ENCODE results near the gene CROCC2.

The CROCC2 gene

GRCh38 chr2:240991378-240992263, 85.5 kb downstream of the CROCC2 start:
- DNase-seq = no peak

GRCh38 chr2:240992572-240993291, 86.6 kb downstream of the CROCC2 start:
- DNase-seq = no peak

- no peak for DNase-seq
These were observed 87.5 kb downstream of the CROCC2 start for GRCh38 chr2:240993446-240994170.

- no peak for DNase-seq
These were observed 88.2 kb downstream of the CROCC2 start for GRCh38 chr2:240994171-240994896.

GRCh38 chr2:240995041-240996021, 89.2 kb downstream of the CROCC2 start:
- DNase-seq = no peak

GRCh38 chr2:240996161-240996833, 90.2 kb downstream of the CROCC2 start:
- no peak for DNase-seq

GRCh38 chr2:240996834-240997140, 90.7 kb downstream of the CROCC2 start:
- DNase-seq = no peak

- DNase-seq = no peak
These were observed 91.2 kb downstream of the CROCC2 start for GRCh38 chr2:240997141-240997855.

GRCh38 chr2:240997856-240998705, 91.9 kb downstream of the CROCC2 start, which contains the start of gene SNED1:
Gene SNED1 (plus strand): TSS chr2:240998618. CDS start chr2:240998838, 220 bp downstream.
- peak in 1 of 2 experiments; percentile 90 for DNase-seq

- DNase-seq = no peak
These were observed 92.5 kb downstream of the CROCC2 start for GRCh38 chr2:240998706-240998994.

GRCh38 chr2:240998995-240999791, 93.1 kb downstream of the CROCC2 start:
- peak in 1 of 2 experiments; percentile 42 for DNase-seq

- DNase-seq = no peak
These were observed 93.9 kb downstream of the CROCC2 start for GRCh38 chr2:240999873-241000541.

GRCh38 chr2:241000831-241001321, 94.7 kb downstream of the CROCC2 start:
- DNase-seq = no peak

- no peak for DNase-seq
These were observed 95.5 kb downstream of the CROCC2 start for GRCh38 chr2:241001413-241002274.

GRCh38 chr2:241002275-241003046, 96.3 kb downstream of the CROCC2 start:
- no peak for DNase-seq

GRCh38 chr2:241003047-241003360, 96.9 kb downstream of the CROCC2 start:
- DNase-seq = no peak

Data from NCI-H526 (cell line).